Trophoblast cell (in vitro differentiated cells and primary cell): ENCODE measurements around the gene GABRR2.

Experiments
- DNase-seq, 2 donors: peaks; one replicate each; pipeline ENCODE4 v3.0.0-alpha.2; 2016
- H2AFZ ChIP-seq: 2 replicates; pipeline ENCODE4 v1.6.1; 2013; ENCODE audit warnings: low read length, moderate library complexity, mild to moderate bottlenecking; ENCODE audit not compliant: insufficient read depth, poor library complexity
- H2AK5ac ChIP-seq: 2 replicates; pipeline ENCODE4 v1.6.1; 2013; ENCODE audit warnings: mild to moderate bottlenecking, low read length
- H2BK120ac ChIP-seq: 2 replicates; pipeline ENCODE4 v1.6.1; 2013; ENCODE audit warnings: low read length, mild to moderate bottlenecking, moderate library complexity; ENCODE audit not compliant: insufficient read depth, poor library complexity
- H2BK12ac ChIP-seq: 2 replicates; pipeline ENCODE4 v1.6.1; 2013; ENCODE audit warnings: mild to moderate bottlenecking, low read length, moderate library complexity
- H2BK5ac ChIP-seq: 2 replicates; pipeline ENCODE4 v1.6.1; 2013; ENCODE audit warnings: low read length, low read depth, moderate library complexity, mild to moderate bottlenecking; ENCODE audit not compliant: poor library complexity
- H3K14ac ChIP-seq: 2 replicates; pipeline ENCODE4 v1.6.1; 2013; ENCODE audit warnings: mild to moderate bottlenecking, low read length
- H3K18ac ChIP-seq: 2 replicates; pipeline ENCODE4 v1.6.1; 2013; ENCODE audit warnings: mild to moderate bottlenecking, low read length
- H3K23ac ChIP-seq: 2 replicates; pipeline ENCODE4 v1.6.1; 2013; ENCODE audit warnings: low read length
- H3K27ac ChIP-seq: 2 replicates; pipeline ENCODE4 v1.5.1; 2013; ENCODE audit warnings: low read depth, mild to moderate bottlenecking, inconsistent platforms, low read length, moderate library complexity
- H3K27me3 ChIP-seq: 2 replicates; pipeline ENCODE4 v1.6.1; 2013; ENCODE audit warnings: inconsistent platforms, mild to moderate bottlenecking, low read length, moderate library complexity; ENCODE audit not compliant: insufficient read depth
- H3K36me3 ChIP-seq, 2 experiments: 1 replicate in 1 of 2; 2 replicates in 1 of 2; pipeline ENCODE4 v1.6.1; 2013; ENCODE audit warnings: low read length in 2 of 2, mild to moderate bottlenecking in 2 of 2, moderate library complexity in 1 of 2; ENCODE audit not compliant: insufficient read depth in 2 of 2, control insufficient read depth in 1 of 2
- H3K4ac ChIP-seq: 2 replicates; pipeline ENCODE4 v1.6.1; 2013; ENCODE audit warnings: low read depth, mild to moderate bottlenecking, low read length, moderate library complexity
- H3K4me1 ChIP-seq, 2 experiments: 1 replicate in 1 of 2; 2 replicates in 1 of 2; pipeline ENCODE4 v1.6.1; 2013; ENCODE audit warnings: low read length in 2 of 2, mild to moderate bottlenecking in 2 of 2, moderate library complexity in 1 of 2; ENCODE audit not compliant: insufficient read depth in 2 of 2, control insufficient read depth in 1 of 2
- H3K4me2 ChIP-seq: 2 replicates; pipeline ENCODE4 v1.6.1; 2013; ENCODE audit warnings: inconsistent platforms, mild to moderate bottlenecking, low read length, moderate library complexity
- H3K4me3 ChIP-seq: 2 replicates; pipeline ENCODE4 v1.5.1; 2013; ENCODE audit warnings: mild to moderate bottlenecking, low read depth, low read length, inconsistent platforms
- H3K79me1 ChIP-seq: one replicate; pipeline ENCODE4 v1.6.1; 2013; ENCODE audit warnings: low read length
- H3K79me2 ChIP-seq: 2 replicates; pipeline ENCODE4 v1.6.1; 2013; ENCODE audit warnings: low read length, mild to moderate bottlenecking; ENCODE audit not compliant: control insufficient read depth, insufficient read depth, poor library complexity
- H3K9ac ChIP-seq: 2 replicates; pipeline ENCODE4 v1.6.1; 2013; ENCODE audit warnings: mild to moderate bottlenecking, low read length
- H3K9me3 ChIP-seq: 2 replicates; pipeline ENCODE4 v1.6.1; 2013; ENCODE audit warnings: low read depth, mild to moderate bottlenecking, control low read depth, inconsistent platforms, low read length; ENCODE audit not compliant: insufficient read depth
- H4K12ac ChIP-seq: 2 replicates; pipeline ENCODE4 v1.6.1; 2013; ENCODE audit warnings: low read depth, mild to moderate bottlenecking, low read length, moderate library complexity
- H4K8ac ChIP-seq: 2 replicates; pipeline ENCODE4 v1.6.1; 2013; ENCODE audit warnings: low read depth, mild to moderate bottlenecking, low read length, moderate library complexity
- H4K91ac ChIP-seq: one replicate; pipeline ENCODE4 v1.6.1; 2013; ENCODE audit warnings: low read depth, mild to moderate bottlenecking, low read length, moderate library complexity
- WGBS: extraction: QIAGEN DNeasy Blood & Tissue Kit; methylation state at CpG from one replicate; pipeline ENCODE4 v1.1.7; 2013; ENCODE audit warnings: missing lambda C conversion rate; ENCODE audit not compliant: insufficient read length, insufficient coverage; ENCODE audit errors: extremely low coverage; 5-methylcytosine and 5-hydroxymethylcytosine counted together

Gene GABRR2

GRCh38 chr6:89222712-89223039, 92.4 kb downstream of the GABRR2 start:
- no peak overlapping the region for H3K4ac ChIP-seq
- H4K12ac ChIP-seq = no peak overlapping the region
- H3K18ac ChIP-seq = no peak overlapping the region
- no peak overlapping the region for H2AFZ ChIP-seq
- H3K27ac ChIP-seq = no peak overlapping the region
- no peaks in the 10 kb centered on the region for H3K79me2 ChIP-seq
- H3K4me2 ChIP-seq = no peak overlapping the region
- no peak overlapping the region for H2BK12ac ChIP-seq
- no peaks in the 10 kb centered on the region for H3K4me1 ChIP-seq
- no peak overlapping the region for H3K4me3 ChIP-seq
- H3K79me1 ChIP-seq = no peaks in the 10 kb centered on the region
- no peak overlapping the region for H3K14ac ChIP-seq
- H3K27me3 ChIP-seq = no peaks in the 10 kb centered on the region
- H4K8ac ChIP-seq = no peak overlapping the region
- H2BK5ac ChIP-seq = no peak overlapping the region
- H3K23ac ChIP-seq = no peak overlapping the region
- no peak overlapping the region for H3K9ac ChIP-seq
- no peak for DNase-seq
- H4K91ac ChIP-seq = no peak overlapping the region
- no CpG with 5 or more reads among the region's 4 CpGs for WGBS
- no peaks in the 10 kb centered on the region for H3K36me3 ChIP-seq
- H2BK120ac ChIP-seq = no peak overlapping the region
- H2AK5ac ChIP-seq = no peak overlapping the region
- H3K9me3 ChIP-seq = no peaks in the 10 kb centered on the region

DNA sequence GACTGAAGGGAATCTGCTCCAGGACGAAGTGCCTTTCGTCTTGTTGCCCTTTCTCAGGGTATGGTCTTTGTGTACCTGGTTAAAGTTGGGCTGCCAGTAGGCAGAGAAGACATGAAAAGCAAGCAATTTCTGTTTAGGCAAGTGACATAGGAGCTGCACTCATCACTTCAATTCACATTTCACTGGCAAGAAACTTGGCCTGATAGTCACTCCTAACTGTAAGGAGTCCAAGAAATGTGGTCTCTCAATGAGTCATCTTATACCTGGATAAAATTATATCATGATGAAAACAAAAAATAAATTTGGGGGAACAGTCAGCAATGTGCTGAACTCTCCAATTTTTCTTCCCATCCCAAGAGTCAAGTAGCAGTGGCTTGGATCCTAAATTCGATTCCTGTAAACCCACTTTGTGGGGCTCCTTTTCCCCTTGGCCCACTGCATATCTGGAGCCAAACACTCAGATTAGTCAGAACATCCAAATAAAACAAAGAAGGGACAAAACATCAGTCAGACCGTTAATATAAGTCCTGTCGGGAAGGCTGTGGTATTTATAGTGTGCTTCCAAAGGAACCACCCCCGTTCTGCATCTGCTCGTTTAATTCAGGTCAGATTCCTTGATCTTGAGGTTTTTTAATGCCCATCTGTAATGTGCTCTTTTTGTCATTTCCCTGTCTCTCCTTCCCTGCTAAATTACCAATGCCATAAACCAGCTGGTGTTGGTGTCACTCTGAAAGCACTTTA, 93.0 kb downstream of the GABRR2 start:
- Histone ChIP-seq H3K4me2 (no peak overlapping the region), H3K9me3 (no peaks in the 10 kb centered on the region), H3K79me1 (no peaks in the 10 kb centered on the region), H3K18ac (no peak overlapping the region), H3K27me3 (no peaks in the 10 kb centered on the region), H3K14ac (no peak overlapping the region), H4K12ac (no peak overlapping the region), H3K79me2 (no peaks in the 10 kb centered on the region), H3K9ac (no peak overlapping the region), H2AK5ac (no peak overlapping the region), H2AFZ (no peak overlapping the region), H3K4ac (no peak overlapping the region), H4K91ac (no peak overlapping the region), H3K4me1 (no peaks in the 10 kb centered on the region), H3K4me3 (no peak overlapping the region), H2BK5ac (no peak overlapping the region), H3K27ac (no peak overlapping the region), H2BK12ac (no peak overlapping the region), H3K36me3 (no peaks in the 10 kb centered on the region), H4K8ac (no peak overlapping the region), H3K23ac (peak overlapping the region; percentile 74), H2BK120ac (no peak overlapping the region)
- no CpG with 5 or more reads among the region's 7 CpGs for WGBS
- no peak for DNase-seq

DNA sequence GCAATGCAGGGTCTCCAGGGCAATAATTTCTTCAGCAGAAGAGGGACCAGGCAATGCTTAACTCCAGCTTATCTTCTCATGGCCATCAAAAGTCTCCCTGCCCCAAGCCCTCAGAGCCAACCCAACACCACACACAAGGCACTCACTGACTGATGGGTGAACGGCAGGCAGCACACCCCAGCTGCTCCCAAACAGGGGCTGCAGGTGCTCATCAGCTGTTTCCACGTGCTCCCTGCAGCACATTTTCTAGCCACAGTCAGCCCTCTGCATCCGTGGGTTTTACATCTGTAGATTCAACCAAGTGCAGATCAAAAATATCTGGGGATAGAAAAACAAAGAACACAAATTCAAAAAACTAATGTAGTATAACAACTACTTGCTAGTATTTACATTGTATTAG, 94.0 kb downstream of the GABRR2 start:
- Histone ChIP-seq H2BK12ac (no peak overlapping the region), H3K4me2 (no peak overlapping the region), H3K9ac (peak overlapping the region; percentile 70), H3K18ac (no peak overlapping the region), H2AFZ (no peak overlapping the region), H2BK120ac (no peak overlapping the region), H3K79me1 (no peaks in the 10 kb centered on the region), H3K27ac (no peak overlapping the region), H3K23ac (no peak overlapping the region), H3K79me2 (no peaks in the 10 kb centered on the region), H2BK5ac (no peak overlapping the region), H3K4me3 (no peak overlapping the region), H3K36me3 (no peaks in the 10 kb centered on the region), H3K4me1 (no peaks in the 10 kb centered on the region), H3K14ac (no peak overlapping the region), H4K91ac (no peak overlapping the region), H4K12ac (no peak overlapping the region), H3K27me3 (no peaks in the 10 kb centered on the region), H4K8ac (no peak overlapping the region), H2AK5ac (no peak overlapping the region), H3K4ac (no peak overlapping the region), H3K9me3 (no peaks in the 10 kb centered on the region)
- no CpG with 5 or more reads among the region's 3 CpGs for WGBS
- no peak for DNase-seq

GRCh38 chr6:89217299-89217910, 97.7 kb downstream of the GABRR2 start, which contains the start of gene GABRR1:
GABRR1 (minus strand) TSS chr6:89217358; CDS start chr6:89217322, 36 bp downstream.
- H2AFZ ChIP-seq = no peak within 1 kb of the TSS

More at GRCh38 chr6:89217299-89217910, 97.7 kb downstream of the GABRR2 start, which contains the start of gene GABRR1:
- H4K91ac ChIP-seq = no peak within 1 kb of the TSS
- H3K9ac ChIP-seq = no peak within 1 kb of the TSS
- H3K4me2 ChIP-seq = no peak within 1 kb of the TSS
- no CpG with 5 or more reads among the region's 10 CpGs for WGBS
- no peak within 1 kb of the TSS for H2BK120ac ChIP-seq
- no peak within 1 kb of the TSS for H3K23ac ChIP-seq
- H3K27me3 ChIP-seq = no peaks in the 10 kb centered on the region
- no peak within 1 kb of the TSS for H3K4me3 ChIP-seq
- no peak within 1 kb of the TSS for H3K14ac ChIP-seq
- no peak within 1 kb of the TSS for H3K18ac ChIP-seq
- H3K36me3 ChIP-seq = no peaks in the 10 kb centered on the region
- no peak within 1 kb of the TSS for H2AK5ac ChIP-seq
- no peak within 1 kb of the TSS for H2BK5ac ChIP-seq
- no peak within 1 kb of the TSS for H3K4ac ChIP-seq
- H3K9me3 ChIP-seq = no peaks in the 10 kb centered on the region
- H4K12ac ChIP-seq = no peak within 1 kb of the TSS
- H3K79me2 ChIP-seq = no peaks in the 10 kb centered on the region
- no peak within 1 kb of the TSS for H4K8ac ChIP-seq
- H3K4me1 ChIP-seq = no peaks in the 10 kb centered on the region
- DNase-seq = no peak
- H2BK12ac ChIP-seq = no peak within 1 kb of the TSS
- no peaks in the 10 kb centered on the region for H3K79me1 ChIP-seq
- H3K27ac ChIP-seq = no peak within 1 kb of the TSS
